ENCODE measurements around the gene CYP1A2. TPM values are rescaled to one million over a fixed set of nuclear protein-coding genes. Genes with fewer than 3 reads are reported as not detected.

The CYP1A2 gene
- polyA plus RNA-seq, 1 of the 3 experiments (the other 2 are of a cell fraction), result not detected

GRCh38 chr15:74777769-74778598, 29.3 kb downstream of the CYP1A2 start:
- Histone ChIP-seq H3K4me3 (ENCODE audit: low read depth in 2 of 2, low read length in 1 of 2) (no peak overlapping the region), H3K9ac (no peak overlapping the region), H4K20me1 (ENCODE audit: insufficient read depth) (peaks cover 3% of the 10 kb centered on the region), H3K4me2 (no peak overlapping the region), H3K36me3 (replicated peaks in 1 of 2; ENCODE audit: control insufficient read depth in 1 of 2, insufficient read depth in 2 of 2, low read length in 1 of 2) (no peaks in the 10 kb centered on the region), H3K27ac (ENCODE audit: low read depth in 2 of 2, low read length in 1 of 2) (no peak overlapping the region), H2AFZ (ENCODE audit: low read depth) (no peak overlapping the region), H3K9me2 (no peaks in the 10 kb centered on the region), H3F3A (replicated peaks; ENCODE audit: insufficient read depth) (peaks cover 3% of the 10 kb centered on the region), H3K79me2 (ENCODE audit: insufficient read depth) (peaks cover 6% of the 10 kb centered on the region), H3K9me3 (no peaks in the 10 kb centered on the region), H3K4me1 (ENCODE audit: control insufficient read depth in 1 of 2, insufficient read depth in 2 of 2, low read depth in 1 of 2, low read length in 1 of 2) (peaks cover 3 to 22% of the 10 kb centered on the region in 2 experiments; a peak in 2 of 4 replicates), H3K27me3 (ENCODE audit: insufficient read depth) (no peaks in the 10 kb centered on the region)
- ChIA-PET POLR2A (interaction anchor here (0.6 to 1.2 kb wide), 3 partner anchors 119 to 217 kb away, joined by 4 to 5 read pairs (median 4); partner anchors contain the start of gene SCAMP5), CTCF (interaction anchor here (0.9 to 24.3 kb wide), 12 partner anchors 8 to 177 kb away, joined by 3 to 1109 read pairs (median 6); partner anchors contain the start of gene CLK3)
- 94% methylated on average over 6 of the region's 6 CpGs for WGBS (ENCODE audit: low lambda C conversion rate)
- no peak for TF ChIP-seq SMC3 (IDR thresholded peaks at IDR 0.05; ENCODE audit: low read depth, low read length)
- TF ChIP-seq MXI1 (IDR thresholded peaks at IDR 0.05; ENCODE audit: low read depth, low read length), result no peak
- DNase-seq, result no peak

GRCh38 chr15:74778599-74778970, 29.9 kb downstream of the CYP1A2 start:
- no peak overlapping the region for H3K9ac ChIP-seq
- ChIA-PET POLR2A (interaction anchor here (1.0 kb wide), 1 partner anchor 119 kb away, joined by 5 read pairs; no protein-coding TSS in a partner anchor), CTCF (interaction anchor here (1.1 to 24.3 kb wide), 13 partner anchors 8 to 173 kb away, joined by 3 to 1109 read pairs (median 6); partner anchors contain the start of gene CLK3)
- H3F3A ChIP-seq (replicated peaks; ENCODE audit: insufficient read depth), result peaks cover 3% of the 10 kb centered on the region
- H3K36me3 ChIP-seq (replicated peaks in 1 of 2; ENCODE audit: control insufficient read depth in 1 of 2, insufficient read depth in 2 of 2, low read length in 1 of 2), result no peaks in the 10 kb centered on the region
- H2AFZ ChIP-seq (ENCODE audit: low read depth), result no peak overlapping the region
- H3K9me2 ChIP-seq, result no peaks in the 10 kb centered on the region
- TF ChIP-seq NFIC (IDR thresholded peaks at IDR 0.05; ENCODE audit: borderline replicate concordance) (no peak), GABPA (IDR thresholded peaks at IDR 0.05; ENCODE audit: low read depth) (no peak), USF2 (IDR thresholded peaks at IDR 0.05; ENCODE audit: borderline replicate concordance, low read depth, low read length) (no peak), FOSL2 (IDR thresholded peaks at IDR 0.05; ENCODE audit: borderline replicate concordance, low read depth) (no peak), TCF12 (IDR thresholded peaks at IDR 0.05) (no peak), EZH2phosphoT487 (IDR thresholded peaks at IDR 0.05; ENCODE audit: borderline replicate concordance, low read depth) (no peak), TEAD4 (IDR thresholded peaks at IDR 0.05; ENCODE audit: borderline replicate concordance, insufficient read depth) (no peak), TAF1 (IDR thresholded peaks at IDR 0.05; ENCODE audit: borderline replicate concordance, low read depth, low read length) (no peak), IRF3 (IDR thresholded peaks at IDR 0.05; ENCODE audit: low read depth, low read length) (no peak), CTCF (IDR thresholded peaks at IDR 0.05) (no peak), MAX (IDR thresholded peaks at IDR 0.05; ENCODE audit: low read depth) (no peak), USF1 (IDR thresholded peaks at IDR 0.05; ENCODE audit: borderline replicate concordance, low read depth) (no peak), RCOR1 (IDR thresholded peaks at IDR 0.05; ENCODE audit: low read length) (no peak), NRF1 (IDR thresholded peaks at IDR 0.05; ENCODE audit: low read depth, low read length) (no peak), RFX5 (IDR thresholded peaks at IDR 0.05; ENCODE audit: low read length) (no peak), MEF2A (IDR thresholded peaks at IDR 0.05; ENCODE audit: borderline replicate concordance, low read depth) (no peak), FOXJ3 (CRISPR knock-in tag; IDR thresholded peaks at IDR 0.05) (no peak), RXRA (IDR thresholded peaks at IDR 0.05; ENCODE audit: borderline replicate concordance, low read depth) (no peak), CHD2 (IDR thresholded peaks at IDR 0.05; ENCODE audit: low read length, partially characterized antibody) (no peak)
- H4K20me1 ChIP-seq (ENCODE audit: insufficient read depth), result peaks cover 9% of the 10 kb centered on the region
- 92% methylated on average over 5 of the region's 5 CpGs for WGBS (ENCODE audit: low lambda C conversion rate)
- no peak overlapping the region for H3K27ac ChIP-seq (ENCODE audit: low read depth in 2 of 2, low read length in 1 of 2)
- no peak overlapping the region for H3K4me2 ChIP-seq
- peaks cover 12% of the 10 kb centered on the region for H3K79me2 ChIP-seq (ENCODE audit: insufficient read depth)
- H3K4me1 ChIP-seq (ENCODE audit: control insufficient read depth in 1 of 2, insufficient read depth in 2 of 2, low read depth in 1 of 2, low read length in 1 of 2), result peaks cover 3 to 28% of the 10 kb centered on the region in 2 experiments; a peak in 2 of 4 replicates
- no peaks in the 10 kb centered on the region for H3K9me3 ChIP-seq
- DNase-seq, result no peak
- no peak overlapping the region for H3K4me3 ChIP-seq (ENCODE audit: low read depth in 2 of 2, low read length in 1 of 2)
- H3K27me3 ChIP-seq (ENCODE audit: insufficient read depth), result no peaks in the 10 kb centered on the region

Measured in SK-N-SH (cell line).